ENCODE results near the gene SCN1B. TPM values are rescaled to one million over a fixed set of nuclear protein-coding genes. Genes with fewer than 3 reads are reported as not detected.
"Not testable (repeated sequence)": the region's sequence is repeated elsewhere in the genome, so short reads cannot be mapped to it uniquely, and the experiment has no call there.

SCN1B gene
- total and polyA plus RNA-seq, 3 experiments from 2014 or later: 1.1 to 1.9 (median 1.3) TPM

DNA sequence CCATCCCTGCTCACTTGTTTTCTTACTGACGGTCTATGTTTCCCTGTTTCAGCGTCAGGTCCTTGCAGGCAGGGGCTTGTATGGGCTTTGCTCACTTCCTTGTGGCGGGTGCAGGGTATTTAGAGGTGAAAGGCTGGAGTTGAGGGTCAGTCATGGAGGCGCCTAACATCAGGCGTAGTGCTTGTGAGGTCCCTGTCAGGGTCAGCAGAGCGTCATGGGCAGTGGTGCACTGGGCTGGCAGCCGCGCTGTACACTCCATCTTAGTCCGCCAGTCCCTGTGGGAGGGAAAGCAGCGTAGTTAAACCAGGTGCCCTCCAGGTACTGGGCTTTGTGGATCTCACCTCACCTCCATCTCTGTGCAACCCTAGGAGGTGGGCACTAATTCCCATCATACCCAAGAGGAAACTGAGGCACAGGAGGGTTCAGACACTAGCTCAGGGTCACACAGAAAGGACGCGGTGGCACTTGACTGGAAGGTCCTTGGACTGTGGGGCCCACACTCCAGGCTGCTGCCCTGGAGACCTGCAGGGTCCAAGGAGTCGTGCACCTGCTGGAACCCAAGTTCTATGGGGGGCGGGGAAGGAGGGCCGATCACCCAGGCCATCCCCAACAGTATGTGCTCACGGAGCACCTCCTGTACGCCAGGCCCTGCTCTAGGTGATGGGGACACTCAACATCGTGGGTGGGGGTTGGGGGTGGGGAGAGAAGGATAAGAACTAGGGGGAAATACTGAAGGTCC, 25.6 kb upstream of the SCN1B start:
- Mint-ChIP-seq H3K27me3 (no peaks in the 10 kb centered on the region), H3K36me3 (peaks cover 0 to 65% (median 4%) of the 10 kb centered on the region in 3 donors), H3K27ac (peak overlapping the region; percentile 55 to 98 (median 84)), H3K4me1 (peaks cover 48 to 67% (median 50%) of the 10 kb centered on the region in 3 donors), H3K4me3 (peak overlapping the region in 3 of 7 donors; percentile 15 to 55 (median 51)), H3K9me3 (no peaks in the 10 kb centered on the region)
- CTCF ChIA-PET: interaction anchor here (10.0 kb wide), 1 partner anchor 9 kb away, joined by 98 read pairs; no protein-coding TSS in a partner anchor
- Histone ChIP-seq H3K4me1 (ENCODE audit: insufficient read depth, low read length) (peaks cover 39% of the 10 kb centered on the region), H3K36me3 (ENCODE audit: insufficient read depth, low read length) (peaks cover 21% of the 10 kb centered on the region), H3K27me3 (ENCODE audit: insufficient read depth, low read length, poor library complexity, severe bottlenecking) (no peaks in the 10 kb centered on the region), H3K4me3 (ENCODE audit: low read length) (no peak overlapping the region), H3K9me3 (ENCODE audit: low read length) (no peaks in the 10 kb centered on the region), H3K27ac (ENCODE audit: low read depth, low read length) (no peak overlapping the region)
- DNase-seq: no peak
- POLR2A ChIA-PET: interaction anchor here (1.0 to 1.6 kb wide), 2 partner anchors 9 to 10 kb away, joined by 5 to 8 read pairs; no protein-coding TSS in a partner anchor

DNA sequence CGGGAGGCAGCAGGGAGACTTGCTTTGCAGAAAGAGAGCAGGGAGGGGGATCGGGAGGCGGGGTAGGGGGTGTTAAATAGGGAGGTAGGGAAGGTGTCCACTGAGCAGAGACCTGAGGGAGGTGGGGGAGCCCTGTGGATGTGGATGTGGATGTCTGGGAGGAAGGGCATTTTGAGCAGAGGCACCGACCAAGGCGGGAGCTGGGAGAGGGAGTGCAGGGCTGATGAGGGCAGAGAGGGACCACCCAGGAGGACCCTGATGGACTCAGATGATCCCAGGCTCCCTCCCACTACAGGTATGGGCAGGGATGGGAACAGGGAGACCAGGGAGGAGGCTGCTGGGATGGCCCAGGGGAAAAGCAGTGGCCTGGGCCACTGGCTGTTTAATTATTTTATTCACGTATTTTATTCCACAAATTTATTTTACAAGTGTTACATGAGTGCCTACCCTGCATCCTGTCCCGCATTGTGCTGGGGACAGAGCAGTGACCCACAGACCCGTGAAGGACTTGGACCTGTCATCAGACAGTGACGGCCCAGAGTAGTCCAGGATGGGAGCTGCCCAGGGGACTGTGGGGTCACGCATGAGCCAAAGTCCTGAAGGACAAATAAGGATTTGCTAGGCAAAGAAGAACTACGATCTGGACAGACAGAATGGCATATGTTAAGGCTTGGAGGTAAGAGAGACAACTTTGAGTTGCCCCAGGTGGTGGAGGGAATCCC, 24.9 kb upstream of the SCN1B start:
- Mint-ChIP-seq H3K4me1 (peaks cover 50 to 69% (median 55%) of the 10 kb centered on the region in 3 donors), H3K4me3 (no peak overlapping the region), H3K36me3 (peaks cover 0 to 73% (median 6%) of the 10 kb centered on the region in 3 donors), H3K9me3 (no peaks in the 10 kb centered on the region), H3K27ac (peak overlapping the region in 7 of 8 donors; percentile 10 to 60 (median 29)), H3K27me3 (no peaks in the 10 kb centered on the region)
- peaks cover 28% of the 10 kb centered on the region for H3K36me3 ChIP-seq (ENCODE audit: insufficient read depth, low read length)
- no peak overlapping the region for H3K4me3 ChIP-seq (ENCODE audit: low read length)
- H3K27me3 ChIP-seq (ENCODE audit: insufficient read depth, low read length, poor library complexity, severe bottlenecking): no peaks in the 10 kb centered on the region
- peaks cover 41% of the 10 kb centered on the region for H3K4me1 ChIP-seq (ENCODE audit: insufficient read depth, low read length)
- no peak for DNase-seq
- CTCF ChIA-PET: interaction anchor here (1.5 to 1.9 kb wide), 2 partner anchors 9 to 33 kb away, joined by 4 to 7 read pairs; no protein-coding TSS in a partner anchor
- H3K9me3 ChIP-seq (ENCODE audit: low read length): no peaks in the 10 kb centered on the region
- POLR2A ChIA-PET: interaction anchor here (1.0 to 1.1 kb wide), 2 partner anchors 9 to 10 kb away, joined by 3 to 5 read pairs; no protein-coding TSS in a partner anchor
- no peak overlapping the region for H3K27ac ChIP-seq (ENCODE audit: low read depth, low read length)

DNA sequence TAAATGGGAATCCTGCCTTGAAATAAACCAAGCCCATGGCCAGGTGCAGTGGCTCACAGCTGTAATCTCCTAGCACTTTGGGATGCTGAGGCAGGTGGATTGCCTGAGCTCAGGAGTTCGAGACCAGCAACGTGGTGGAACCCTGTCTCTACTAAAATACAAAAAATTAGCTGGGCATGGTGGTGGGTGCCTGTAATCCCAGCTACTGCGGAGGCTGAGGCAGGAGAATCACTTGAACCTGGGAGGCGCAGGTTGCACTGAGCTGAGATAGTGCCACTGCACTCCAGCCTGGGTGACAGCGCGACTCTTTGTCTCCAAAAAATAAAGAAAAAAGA, 24.3 kb upstream of the SCN1B start:
- Histone ChIP-seq H3K36me3 (ENCODE audit: insufficient read depth, low read length) (peaks cover 30% of the 10 kb centered on the region), H3K4me1 (ENCODE audit: insufficient read depth, low read length) (peaks cover 46% of the 10 kb centered on the region)
- peak overlapping the region in 4 of 8 donors; percentile 10 to 98 (median 44) for H3K27ac Mint-ChIP-seq
- not testable (repeated sequence) for H3K27me3 Mint-ChIP-seq; H3K9me3 ChIP-seq (ENCODE audit: low read length); DNase-seq; H3K27ac ChIP-seq (ENCODE audit: low read depth, low read length); H3K27me3 ChIP-seq (ENCODE audit: insufficient read depth, low read length, poor library complexity, severe bottlenecking); H3K4me3 Mint-ChIP-seq; H3K9me3 Mint-ChIP-seq; H3K4me3 ChIP-seq (ENCODE audit: low read length)
- CTCF ChIA-PET: interaction anchor here (1.5 to 1.9 kb wide), 2 partner anchors 9 to 34 kb away, joined by 4 to 7 read pairs; no protein-coding TSS in a partner anchor
- peaks cover 0 to 75% (median 7%) of the 10 kb centered on the region in 3 donors for H3K36me3 Mint-ChIP-seq
- POLR2A ChIA-PET: interaction anchor here (1.1 kb wide), 1 partner anchor 8 kb away, joined by 3 read pairs; no protein-coding TSS in a partner anchor
- peaks cover 53 to 72% (median 58%) of the 10 kb centered on the region in 3 donors for H3K4me1 Mint-ChIP-seq

DNA sequence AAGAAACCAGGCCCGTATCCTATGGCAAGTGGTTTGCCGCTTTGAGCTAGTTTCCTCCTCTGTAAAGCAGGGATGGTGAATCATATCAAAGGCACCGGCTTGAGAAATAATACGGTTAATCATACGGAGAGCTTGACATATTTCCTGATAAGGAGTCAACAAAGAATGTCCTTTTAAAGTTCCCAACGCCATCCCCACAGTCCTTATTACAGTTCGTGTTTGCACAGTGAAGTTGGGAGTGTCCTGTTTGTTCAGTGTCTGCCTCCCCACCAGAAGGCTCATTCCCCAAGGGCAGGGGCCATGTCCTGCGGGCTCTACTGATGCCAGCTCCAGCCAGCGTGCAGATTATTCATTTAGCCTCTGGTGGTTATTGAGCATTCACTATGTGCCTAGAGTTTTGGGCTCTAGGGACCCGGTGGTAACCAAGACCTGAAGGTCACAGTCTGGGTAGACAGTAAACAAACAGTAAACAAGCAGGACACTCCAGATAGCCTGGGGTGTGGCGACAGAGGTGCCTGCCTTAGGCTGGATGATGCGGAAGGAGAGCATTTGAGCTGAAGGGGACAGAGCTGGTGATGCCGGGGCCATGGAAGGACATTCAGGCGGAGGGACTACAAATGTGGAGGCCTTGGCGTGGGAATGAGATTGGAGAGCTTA, 23.8 kb upstream of the SCN1B start:
- POLR2A ChIA-PET: interaction anchor here (1.1 kb wide), 1 partner anchor 8 kb away, joined by 3 read pairs; no protein-coding TSS in a partner anchor
- H3K4me1 ChIP-seq (ENCODE audit: insufficient read depth, low read length): peaks cover 49% of the 10 kb centered on the region
- H3K9me3 ChIP-seq (ENCODE audit: low read length): no peaks in the 10 kb centered on the region
- peaks cover 30% of the 10 kb centered on the region for H3K36me3 ChIP-seq (ENCODE audit: insufficient read depth, low read length)
- H3K36me3 Mint-ChIP-seq: peaks cover 0 to 76% (median 6%) of the 10 kb centered on the region in 3 donors
- peaks cover 53 to 74% (median 58%) of the 10 kb centered on the region in 3 donors for H3K4me1 Mint-ChIP-seq
- H3K27ac Mint-ChIP-seq: peak overlapping the region; percentile 25 to 98 (median 71)
- no peaks in the 10 kb centered on the region for H3K9me3 Mint-ChIP-seq
- H3K4me3 ChIP-seq (ENCODE audit: low read length): no peak overlapping the region
- no peak overlapping the region for H3K27ac ChIP-seq (ENCODE audit: low read depth, low read length)
- H3K4me3 Mint-ChIP-seq: no peak overlapping the region
- peak in 1 of 5 donors; percentile 7 for DNase-seq
- CTCF ChIA-PET: interaction anchor here (1.5 to 2.3 kb wide), 3 partner anchors 8 to 38 kb away, joined by 4 to 7 read pairs (median 5); no protein-coding TSS in a partner anchor
- no peaks in the 10 kb centered on the region for H3K27me3 ChIP-seq (ENCODE audit: insufficient read depth, low read length, poor library complexity, severe bottlenecking)
- no peaks in the 10 kb centered on the region for H3K27me3 Mint-ChIP-seq

DNA sequence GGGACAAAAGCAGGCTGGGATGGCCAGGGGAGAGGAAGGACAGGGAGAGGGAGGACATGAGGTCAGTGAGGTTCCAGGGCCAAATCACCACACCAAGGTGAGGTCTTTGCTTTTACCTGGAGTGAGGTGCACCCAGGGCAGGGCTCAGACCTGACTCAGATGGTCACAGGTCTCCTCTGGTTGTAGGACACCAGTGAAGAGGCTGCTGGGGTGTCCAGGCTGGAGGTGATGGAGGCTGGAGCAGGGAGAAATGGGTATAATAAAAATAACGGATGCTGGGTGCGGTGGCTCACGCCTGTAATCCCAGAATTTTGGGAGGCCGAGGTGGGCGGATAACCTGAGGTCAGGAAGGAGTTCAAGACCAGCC, 23.3 kb upstream of the SCN1B start:
- Mint-ChIP-seq H3K36me3 (peaks cover 0 to 77% (median 6%) of the 10 kb centered on the region in 3 donors), H3K4me3 (no peak overlapping the region), H3K27me3 (no peaks in the 10 kb centered on the region), H3K9me3 (no peaks in the 10 kb centered on the region), H3K4me1 (peaks cover 55 to 75% (median 60%) of the 10 kb centered on the region in 3 donors), H3K27ac (peak overlapping the region; percentile 7 to 98 (median 51))
- no peak overlapping the region for H3K27ac ChIP-seq (ENCODE audit: low read depth, low read length)
- H3K36me3 ChIP-seq (ENCODE audit: insufficient read depth, low read length): peaks cover 36% of the 10 kb centered on the region
- ChIA-PET CTCF (interaction anchor here (1.9 to 2.3 kb wide), 2 partner anchors 35 to 37 kb away, joined by 5 to 7 read pairs; no protein-coding TSS in a partner anchor), POLR2A (no interaction called here)
- DNase-seq: peak in 1 of 5 donors; percentile 16
- no peak overlapping the region for H3K4me3 ChIP-seq (ENCODE audit: low read length)
- H3K27me3 ChIP-seq (ENCODE audit: insufficient read depth, low read length, poor library complexity, severe bottlenecking): no peaks in the 10 kb centered on the region
- no peaks in the 10 kb centered on the region for H3K9me3 ChIP-seq (ENCODE audit: low read length)
- H3K4me1 ChIP-seq (ENCODE audit: insufficient read depth, low read length): peaks cover 49% of the 10 kb centered on the region

DNA sequence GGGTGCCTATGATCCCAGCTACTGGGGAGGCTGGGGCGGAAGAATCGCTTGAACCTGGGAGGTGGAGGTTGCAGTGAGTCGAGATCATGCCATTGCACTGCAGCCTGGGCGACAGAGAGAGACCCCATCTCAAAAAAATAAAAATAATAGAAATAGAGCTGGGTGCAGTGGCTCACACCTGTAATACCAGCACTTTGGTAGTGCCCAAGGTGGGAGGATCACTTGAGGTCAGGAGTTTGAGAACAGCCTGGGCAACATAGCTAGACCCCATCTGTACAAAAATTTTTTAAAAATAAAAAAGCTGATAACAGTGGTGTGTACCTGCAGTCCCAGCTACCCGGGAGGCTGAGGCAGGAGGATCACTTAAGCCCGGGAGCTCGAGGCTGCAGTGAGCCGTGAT, 22.8 kb upstream of the SCN1B start:
- Histone ChIP-seq H3K36me3 (ENCODE audit: insufficient read depth, low read length) (peaks cover 39% of the 10 kb centered on the region), H3K4me1 (ENCODE audit: insufficient read depth, low read length) (peaks cover 49% of the 10 kb centered on the region)
- CTCF ChIA-PET: interaction anchor here (1.9 to 2.3 kb wide), 2 partner anchors 35 to 37 kb away, joined by 5 to 7 read pairs; no protein-coding TSS in a partner anchor
- H3K9me3 Mint-ChIP-seq; H3K27me3 Mint-ChIP-seq; H3K4me3 ChIP-seq (ENCODE audit: low read length); POLR2A ChIA-PET; H3K27me3 ChIP-seq (ENCODE audit: insufficient read depth, low read length, poor library complexity, severe bottlenecking); H3K27ac ChIP-seq (ENCODE audit: low read depth, low read length); H3K9me3 ChIP-seq (ENCODE audit: low read length): not testable (repeated sequence)
- Mint-ChIP-seq H3K4me3 (peak overlapping the region in 1 of 7 donors; percentile 40), H3K4me1 (peaks cover 55 to 75% (median 60%) of the 10 kb centered on the region in 3 donors), H3K36me3 (peaks cover 0 to 78% (median 6%) of the 10 kb centered on the region in 3 donors), H3K27ac (peak overlapping the region in 3 of 8 donors; percentile 26 to 98 (median 78))
- DNase-seq: peak in 1 of 5 donors; percentile 37

DNA sequence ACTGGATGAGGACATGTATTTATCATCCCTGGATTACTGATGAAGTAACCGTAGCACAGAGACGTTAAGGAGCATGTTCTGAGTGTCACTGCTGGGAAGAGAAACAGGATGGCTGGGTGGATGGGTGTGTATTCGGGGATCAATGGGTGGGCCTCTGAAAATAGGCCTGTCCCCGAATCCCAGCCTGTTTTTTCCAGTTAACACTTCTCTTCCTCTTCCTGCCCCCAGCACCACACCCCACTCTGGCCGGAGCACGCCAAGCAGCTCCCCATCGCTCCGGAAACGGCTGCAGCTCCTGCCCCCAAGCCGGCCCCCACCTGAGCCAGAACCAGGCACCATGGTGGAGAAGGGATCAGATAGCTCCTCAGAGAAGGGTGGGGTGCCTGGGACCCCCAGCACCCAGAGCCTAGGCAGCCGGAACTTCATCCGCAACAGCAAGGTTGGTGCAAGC, 21.4 kb upstream of the SCN1B start:
- peaks cover 0 to 1% of the 10 kb centered on the region in 2 donors for H3K27me3 Mint-ChIP-seq
- H3K4me1 ChIP-seq (ENCODE audit: insufficient read depth, low read length): peaks cover 49% of the 10 kb centered on the region
- ChIA-PET POLR2A (no interaction called here), CTCF (interaction anchor here (2.3 to 2.8 kb wide), 2 partner anchors 35 to 36 kb away, joined by 5 to 12 read pairs; no protein-coding TSS in a partner anchor)
- no peaks in the 10 kb centered on the region for H3K27me3 ChIP-seq (ENCODE audit: insufficient read depth, low read length, poor library complexity, severe bottlenecking)
- H3K27ac Mint-ChIP-seq: peak overlapping the region in 4 of 8 donors; percentile 6 to 69 (median 50)
- no peak overlapping the region for H3K27ac ChIP-seq (ENCODE audit: low read depth, low read length)
- H3K36me3 ChIP-seq (ENCODE audit: insufficient read depth, low read length): peaks cover 36% of the 10 kb centered on the region
- H3K4me1 Mint-ChIP-seq: peaks cover 55 to 75% (median 60%) of the 10 kb centered on the region in 3 donors
- no peaks in the 10 kb centered on the region for H3K9me3 Mint-ChIP-seq
- H3K4me3 Mint-ChIP-seq: no peak overlapping the region
- no peaks in the 10 kb centered on the region for H3K9me3 ChIP-seq (ENCODE audit: low read length)
- H3K4me3 ChIP-seq (ENCODE audit: low read length): no peak overlapping the region
- DNase-seq: no peak
- peaks cover 0 to 69% (median 6%) of the 10 kb centered on the region in 3 donors for H3K36me3 Mint-ChIP-seq
